Measurements from ENCODE around the gene FUOM. TPM values are rescaled to one million over a fixed set of nuclear protein-coding genes. Genes with fewer than 3 reads are reported as not detected.

Gene FUOM
- total and polyA plus RNA-seq, 2 of the 4 experiments (the other 2 are of a cell fraction), result 26.3 to 52.8 TPM

- H4K91ac ChIP-seq (ENCODE audit: insufficient read depth, low read depth, low read length), result no peak overlapping the region
- DNase-seq (no peak), ATAC-seq (ENCODE audit: low read depth) (no peak)
- peaks cover 23% of the 10 kb centered on the region for H4K20me1 ChIP-seq (ENCODE audit: insufficient read depth, low read length)
- peaks cover 14% of the 10 kb centered on the region; the same call in 1 of the 2 replicates for H3K36me3 ChIP-seq (ENCODE audit: control insufficient read depth, insufficient read depth, low read length)
- TF ChIP-seq MXI1 (IDR thresholded peaks at IDR 0.05; ENCODE audit: borderline replicate concordance, low read depth, low read length), result no peak
- no peak for TF ChIP-seq RCOR1 (IDR thresholded peaks at IDR 0.05; ENCODE audit: insufficient replicate concordance, low read length)
- TF ChIP-seq, protein P1, sequence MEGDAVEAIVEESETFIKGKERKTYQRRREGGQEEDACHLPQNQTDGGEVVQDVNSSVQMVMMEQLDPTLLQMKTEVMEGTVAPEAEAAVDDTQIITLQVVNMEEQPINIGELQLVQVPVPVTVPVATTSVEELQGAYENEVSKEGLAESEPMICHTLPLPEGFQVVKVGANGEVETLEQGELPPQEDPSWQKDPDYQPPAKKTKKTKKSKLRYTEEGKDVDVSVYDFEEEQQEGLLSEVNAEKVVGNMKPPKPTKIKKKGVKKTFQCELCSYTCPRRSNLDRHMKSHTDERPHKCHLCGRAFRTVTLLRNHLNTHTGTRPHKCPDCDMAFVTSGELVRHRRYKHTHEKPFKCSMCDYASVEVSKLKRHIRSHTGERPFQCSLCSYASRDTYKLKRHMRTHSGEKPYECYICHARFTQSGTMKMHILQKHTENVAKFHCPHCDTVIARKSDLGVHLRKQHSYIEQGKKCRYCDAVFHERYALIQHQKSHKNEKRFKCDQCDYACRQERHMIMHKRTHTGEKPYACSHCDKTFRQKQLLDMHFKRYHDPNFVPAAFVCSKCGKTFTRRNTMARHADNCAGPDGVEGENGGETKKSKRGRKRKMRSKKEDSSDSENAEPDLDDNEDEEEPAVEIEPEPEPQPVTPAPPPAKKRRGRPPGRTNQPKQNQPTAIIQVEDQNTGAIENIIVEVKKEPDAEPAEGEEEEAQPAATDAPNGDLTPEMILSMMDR (conservative IDR thresholded peaks at IDR 0.05; ENCODE audit: low read depth, low read length), result no peak
- no peak for TF ChIP-seq RAD21 (IDR thresholded peaks at IDR 0.05; ENCODE audit: low read length)
- no peak for TF ChIP-seq FOS (IDR thresholded peaks at IDR 0.05; ENCODE audit: low read depth, low read length)
- no peak for TF ChIP-seq MAZ (IDR thresholded peaks at IDR 0.05; ENCODE audit: borderline replicate concordance, low read depth, low read length)
- no peak for TF ChIP-seq CHD1 (IDR thresholded peaks at IDR 0.05; ENCODE audit: low read depth, low read length)
- POLR2A ChIA-PET (ENCODE audit: unreplicated experiment), result no interaction called here
- peaks cover 7 to 27% of the 10 kb centered on the region in 2 experiments for H3K79me1 ChIP-seq (ENCODE audit: low read depth in 1 of 2, low read length in 2 of 2)
- CTCF ChIA-PET, result no interaction called here
- no peaks in the 10 kb centered on the region for H3K27me3 ChIP-seq (ENCODE audit: control insufficient read depth, insufficient read depth, low read length)
- H3K4me1 ChIP-seq (ENCODE audit: control insufficient read depth, insufficient read depth, low read length), result peaks cover 8% of the 10 kb centered on the region
- H3K56ac ChIP-seq (ENCODE audit: extremely low read depth, insufficient read depth, low read length), result no peak overlapping the region
- H3K9me1 ChIP-seq (ENCODE audit: insufficient read depth, low read length), result peaks cover 10% of the 10 kb centered on the region; the same call in 1 of the 2 replicates
- H4K5ac ChIP-seq (ENCODE audit: low read depth, low read length), result no peak overlapping the region
- H3K4ac ChIP-seq (ENCODE audit: low read depth, low read length), result no peak overlapping the region
- H2AFZ ChIP-seq (replicated peaks; ENCODE audit: low read length, poor library complexity), result no peak overlapping the region
- in situ Hi-C loops (cut with MboI; ENCODE audit: low sequenced_read_pairs) (no loop called here), dilution Hi-C loops (cut with HindIII; ENCODE audit: low sequenced_read_pairs, unreplicated experiment) (no loop called here), intact Hi-C loops (cut with micrococcal nuclease) (no loop called here)
- no peak overlapping the region for H2BK20ac ChIP-seq (ENCODE audit: low read depth, low read length)
- no TSS peak for BruUV-seq (replicated peaks)
- H3K23ac ChIP-seq (ENCODE audit: low read depth, low read length), result no peak overlapping the region
- no peak overlapping the region for H2AK5ac ChIP-seq (ENCODE audit: low read depth, low read length)
- H4K8ac ChIP-seq (ENCODE audit: low read depth in 2 of 2, low read length in 2 of 2), result no peak overlapping the region
- H2BK5ac ChIP-seq (ENCODE audit: low read depth, low read length, poor library complexity, severe bottlenecking), result no peak overlapping the region
- no peak overlapping the region for H2BK120ac ChIP-seq (ENCODE audit: low read depth, low read length)
- H2AK9ac ChIP-seq (replicated peaks; ENCODE audit: low read depth, low read length, poor library complexity), result no peak overlapping the region
- H3K4me2 ChIP-seq (ENCODE audit: low read depth, low read length), result no peak overlapping the region
- no peak overlapping the region for H3K4me3 ChIP-seq (ENCODE audit: insufficient read depth, low read depth, low read length)
- H3K27ac ChIP-seq (ENCODE audit: insufficient read depth, low read length), result no peak overlapping the region
- H3K9me3 ChIP-seq (ENCODE audit: control insufficient read depth, insufficient read depth, low read length), result no peaks in the 10 kb centered on the region
- 86% methylated on average over 7 of the region's 10 CpGs; no CpG with 5 or more reads in 1 of the 2 experiments for WGBS, 2 experiments (ENCODE audit: extremely low coverage in 2 of 2, insufficient read length in 1 of 2)
- H3K18ac ChIP-seq (ENCODE audit: low read depth, low read length), result no peak overlapping the region
- no peak overlapping the region for H3K9ac ChIP-seq (ENCODE audit: low read depth, low read length)
- no peak overlapping the region for H3K14ac ChIP-seq (replicated peaks; ENCODE audit: low read depth, low read length)
- no peak overlapping the region for H2BK15ac ChIP-seq (ENCODE audit: low read depth, low read length)
Measured at GRCh38 chr10:133311570-133311969, 46.2 kb downstream of the FUOM start.
